Measurements from ENCODE around the gene ZBED2. TPM values are rescaled to one million over a fixed set of nuclear protein-coding genes. Genes with fewer than 3 reads are reported as not detected.

Gene ZBED2
- total and polyA plus RNA-seq, 2 experiments from 2014 or later = not detected

GRCh38 chr3:111594781-111595180, 365 bp downstream of the ZBED2 start:
- DNase-seq (ENCODE audit: low spot score) (no peak), ATAC-seq (no peak)
- Histone ChIP-seq H3K27me3 (ENCODE audit: insufficient read depth) (no peaks in the 10 kb centered on the region), H3F3A (replicated peaks; ENCODE audit: low read depth) (no peaks in the 10 kb centered on the region), H3K36me3 (ENCODE audit: insufficient read depth) (no peaks in the 10 kb centered on the region), H3K9me2 (ENCODE audit: insufficient read depth) (no peaks in the 10 kb centered on the region; the same call in 1 of the 2 replicates), H3K27ac (ENCODE audit: low read depth) (no peak overlapping the region), H3K4me2 (no peak overlapping the region), H4K20me1 (replicated peaks; ENCODE audit: insufficient read depth) (no peaks in the 10 kb centered on the region), H3K4me3 (no peak overlapping the region), H3K4me1 (ENCODE audit: insufficient read depth) (no peaks in the 10 kb centered on the region), H2AFZ (no peak overlapping the region), H3K79me2 (replicated peaks; ENCODE audit: insufficient read depth) (no peaks in the 10 kb centered on the region)
- no peaks in the 10 kb centered on the region for H3K4me1 Mint-ChIP-seq
- no peaks in the 10 kb centered on the region; the same call in 2 of the 3 replicates for H3K9me3 Mint-ChIP-seq
- H3K4me3 Mint-ChIP-seq = no peak overlapping the region
- H3K27ac Mint-ChIP-seq = no peak overlapping the region
- no peaks in the 10 kb centered on the region for H3K36me3 Mint-ChIP-seq (ENCODE audit: low read depth)
- no peak for TF ChIP-seq POLR2AphosphoS5 (IDR thresholded peaks at IDR 0.05; ENCODE audit: low read depth)
- TF ChIP-seq EZH2phosphoT487 (IDR thresholded peaks at IDR 0.05; ENCODE audit: unreplicated experiment) = no peak
- no peak for TF ChIP-seq ETS1 (IDR thresholded peaks at IDR 0.05)
- H3K27me3 Mint-ChIP-seq (ENCODE audit: insufficient read depth, low read depth, poor library complexity) = peaks cover 2% of the 10 kb centered on the region

GRCh38 chr3:111594205-111594604, 941 bp downstream of the ZBED2 start:
- no peaks in the 10 kb centered on the region for H3F3A ChIP-seq (replicated peaks; ENCODE audit: low read depth)
- no peak overlapping the region for H2AFZ ChIP-seq
- no peaks in the 10 kb centered on the region for H3K27me3 ChIP-seq (ENCODE audit: insufficient read depth)
- no peak overlapping the region for H3K4me3 ChIP-seq
- Mint-ChIP-seq H3K36me3 (ENCODE audit: low read depth) (no peaks in the 10 kb centered on the region), H3K27me3 (ENCODE audit: insufficient read depth, low read depth, poor library complexity) (peaks cover 2% of the 10 kb centered on the region), H3K27ac (no peak overlapping the region), H3K4me1 (no peaks in the 10 kb centered on the region), H3K9me3 (no peaks in the 10 kb centered on the region; the same call in 2 of the 3 replicates), H3K4me3 (no peak overlapping the region)
- no peaks in the 10 kb centered on the region for H3K79me2 ChIP-seq (replicated peaks; ENCODE audit: insufficient read depth)
- ATAC-seq = no peak
- no peak overlapping the region for H3K4me2 ChIP-seq
- no peaks in the 10 kb centered on the region for H3K4me1 ChIP-seq (ENCODE audit: insufficient read depth)
- TF ChIP-seq EZH2phosphoT487 (IDR thresholded peaks at IDR 0.05; ENCODE audit: unreplicated experiment) (no peak), EZH2 (IDR thresholded peaks at IDR 0.05; ENCODE audit: low read depth, unreplicated experiment) (no peak), STAT1 (IDR thresholded peaks at IDR 0.05; ENCODE audit: unreplicated experiment) (no peak), CTCF (conservative IDR thresholded peaks at IDR 0.05; ENCODE audit: low read depth in 2 of 2) (no peak), NANOG (IDR thresholded peaks at IDR 0.05; ENCODE audit: borderline replicate concordance) (no peak), JUNB (IDR thresholded peaks at IDR 0.05; ENCODE audit: unreplicated experiment) (no peak)
- no peaks in the 10 kb centered on the region for H3K36me3 ChIP-seq (ENCODE audit: insufficient read depth)
- no peaks in the 10 kb centered on the region; the same call in 1 of the 2 replicates for H3K9me2 ChIP-seq (ENCODE audit: insufficient read depth)
- no peak for DNase-seq (ENCODE audit: low spot score)
- no peaks in the 10 kb centered on the region for H4K20me1 ChIP-seq (replicated peaks; ENCODE audit: insufficient read depth)
- no peak overlapping the region for H3K27ac ChIP-seq (ENCODE audit: low read depth)

- TF ChIP-seq NANOG (IDR thresholded peaks at IDR 0.05; ENCODE audit: borderline replicate concordance) (no peak), ZNF114 (CRISPR knock-in tag; IDR thresholded peaks at IDR 0.05) (no peak), EZH2 (IDR thresholded peaks at IDR 0.05; ENCODE audit: low read depth, unreplicated experiment) (no peak)
- no peaks in the 10 kb centered on the region for H3K36me3 ChIP-seq (ENCODE audit: insufficient read depth)
- Mint-ChIP-seq H3K27ac (no peak overlapping the region), H3K36me3 (ENCODE audit: low read depth) (no peaks in the 10 kb centered on the region), H3K9me3 (no peaks in the 10 kb centered on the region; the same call in 2 of the 3 replicates), H3K4me3 (no peak overlapping the region), H3K4me1 (no peaks in the 10 kb centered on the region), H3K27me3 (ENCODE audit: insufficient read depth, low read depth, poor library complexity) (peaks cover 2% of the 10 kb centered on the region)
- no peaks in the 10 kb centered on the region for H3K4me1 ChIP-seq (ENCODE audit: insufficient read depth)
- DNase-seq (ENCODE audit: low spot score) (no peak), ATAC-seq (no peak)
- no peaks in the 10 kb centered on the region for H3F3A ChIP-seq (replicated peaks; ENCODE audit: low read depth)
- no peaks in the 10 kb centered on the region for H4K20me1 ChIP-seq (replicated peaks; ENCODE audit: insufficient read depth)
- H3K27ac ChIP-seq (ENCODE audit: low read depth) = no peak overlapping the region
- H3K9me2 ChIP-seq (ENCODE audit: insufficient read depth) = no peaks in the 10 kb centered on the region; the same call in 1 of the 2 replicates
- no peak overlapping the region for H2AFZ ChIP-seq
- no peak overlapping the region for H3K4me3 ChIP-seq
- H3K4me2 ChIP-seq = no peak overlapping the region
- H3K27me3 ChIP-seq (ENCODE audit: insufficient read depth) = no peaks in the 10 kb centered on the region
- H3K79me2 ChIP-seq (replicated peaks; ENCODE audit: insufficient read depth) = no peaks in the 10 kb centered on the region
Observed at GRCh38 chr3:111593666-111594065, 1.5 kb downstream of the ZBED2 start.

Measured in GM23338 (cell line).